ENCODE data around the gene FARP2.

DNA sequence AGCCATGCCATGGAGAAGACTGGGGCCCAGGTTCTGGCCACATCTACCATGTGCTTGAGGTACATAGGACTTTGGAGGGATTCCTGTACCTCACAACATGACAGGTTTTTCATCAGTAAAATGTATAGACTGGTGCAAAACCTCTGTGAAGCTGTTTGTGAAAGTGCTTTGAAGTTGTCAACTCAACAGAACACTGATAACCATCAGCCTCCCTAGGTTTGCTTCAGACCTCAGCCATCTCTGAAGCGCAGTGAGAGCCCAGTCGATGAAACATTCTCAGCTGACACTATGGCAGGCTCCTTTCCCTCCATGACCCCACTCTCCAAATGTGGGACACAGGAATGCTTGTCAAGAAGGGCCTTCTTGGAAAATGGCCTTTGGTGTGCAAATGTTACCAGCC is 113.7 kb downstream of the FARP2 start:
- TF ChIP-seq RAD21 (IDR thresholded peaks at IDR 0.05; ENCODE audit: low read depth) (no peak), EP300 (IDR thresholded peaks at IDR 0.05; ENCODE audit: borderline replicate concordance) (no peak), CREB1 (IDR thresholded peaks at IDR 0.05; ENCODE audit: low read depth) (no peak), TEAD4 (IDR thresholded peaks at IDR 0.05) (no peak), NFIC (IDR thresholded peaks at IDR 0.05) (no peak), TAF1 (IDR thresholded peaks at IDR 0.05; ENCODE audit: low read depth) (no peak), CEBPB (IDR thresholded peaks at IDR 0.05) (no peak), EGR1 (IDR thresholded peaks at IDR 0.05) (no peak), YY1 (IDR thresholded peaks at IDR 0.05; ENCODE audit: low read depth) (no peak)
- TF ChIP-seq, protein P1, sequence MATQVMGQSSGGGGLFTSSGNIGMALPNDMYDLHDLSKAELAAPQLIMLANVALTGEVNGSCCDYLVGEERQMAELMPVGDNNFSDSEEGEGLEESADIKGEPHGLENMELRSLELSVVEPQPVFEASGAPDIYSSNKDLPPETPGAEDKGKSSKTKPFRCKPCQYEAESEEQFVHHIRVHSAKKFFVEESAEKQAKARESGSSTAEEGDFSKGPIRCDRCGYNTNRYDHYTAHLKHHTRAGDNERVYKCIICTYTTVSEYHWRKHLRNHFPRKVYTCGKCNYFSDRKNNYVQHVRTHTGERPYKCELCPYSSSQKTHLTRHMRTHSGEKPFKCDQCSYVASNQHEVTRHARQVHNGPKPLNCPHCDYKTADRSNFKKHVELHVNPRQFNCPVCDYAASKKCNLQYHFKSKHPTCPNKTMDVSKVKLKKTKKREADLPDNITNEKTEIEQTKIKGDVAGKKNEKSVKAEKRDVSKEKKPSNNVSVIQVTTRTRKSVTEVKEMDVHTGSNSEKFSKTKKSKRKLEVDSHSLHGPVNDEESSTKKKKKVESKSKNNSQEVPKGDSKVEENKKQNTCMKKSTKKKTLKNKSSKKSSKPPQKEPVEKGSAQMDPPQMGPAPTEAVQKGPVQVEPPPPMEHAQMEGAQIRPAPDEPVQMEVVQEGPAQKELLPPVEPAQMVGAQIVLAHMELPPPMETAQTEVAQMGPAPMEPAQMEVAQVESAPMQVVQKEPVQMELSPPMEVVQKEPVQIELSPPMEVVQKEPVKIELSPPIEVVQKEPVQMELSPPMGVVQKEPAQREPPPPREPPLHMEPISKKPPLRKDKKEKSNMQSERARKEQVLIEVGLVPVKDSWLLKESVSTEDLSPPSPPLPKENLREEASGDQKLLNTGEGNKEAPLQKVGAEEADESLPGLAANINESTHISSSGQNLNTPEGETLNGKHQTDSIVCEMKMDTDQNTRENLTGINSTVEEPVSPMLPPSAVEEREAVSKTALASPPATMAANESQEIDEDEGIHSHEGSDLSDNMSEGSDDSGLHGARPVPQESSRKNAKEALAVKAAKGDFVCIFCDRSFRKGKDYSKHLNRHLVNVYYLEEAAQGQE (IDR thresholded peaks at IDR 0.05; ENCODE audit: low read depth), result no peak
- TF ChIP-seq, protein P2, sequence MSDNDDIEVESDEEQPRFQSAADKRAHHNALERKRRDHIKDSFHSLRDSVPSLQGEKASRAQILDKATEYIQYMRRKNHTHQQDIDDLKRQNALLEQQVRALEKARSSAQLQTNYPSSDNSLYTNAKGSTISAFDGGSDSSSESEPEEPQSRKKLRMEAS (IDR thresholded peaks at IDR 0.05), result no peak

All from Ishikawa (cell line).